IPS DF 4.7 (cell line): ENCODE measurements around the gene NREP.

Experiments used
- DNase-seq: peaks from one replicate; pipeline ENCODE4 v3.0.0-alpha.2; 2013; ENCODE audit warnings: low spot score; ENCODE audit errors: extremely low read depth

Gene NREP

GRCh38 chr5:111756581-111757354 lies at the start of gene NREP:
TSS of gene NREP (minus strand) at chr5:111757194. CDS start at chr5:111755772, 1,422 bp downstream.
- no peak for DNase-seq

- no peak for DNase-seq
These were observed 49.8 kb upstream of the NREP start for GRCh38 chr5:111806753-111807152.

DNA sequence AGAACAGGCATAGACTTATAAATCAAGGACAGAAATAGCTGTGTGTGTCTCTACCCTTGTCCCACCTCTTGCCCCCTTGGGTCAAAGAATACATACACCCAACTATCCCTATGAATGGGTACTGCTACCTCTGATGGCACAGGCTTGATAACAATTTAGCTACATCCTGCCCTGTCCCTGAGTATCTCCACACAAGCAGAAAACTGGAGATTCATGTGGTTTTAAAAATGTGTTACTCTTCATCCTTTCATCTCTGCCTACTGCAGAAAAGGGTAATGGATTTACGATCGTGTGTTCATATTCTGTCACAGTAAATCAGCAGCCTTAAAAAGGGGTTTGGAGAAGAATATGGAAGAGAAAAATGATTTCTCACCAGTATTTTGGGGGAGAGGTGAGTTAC lies 49.2 kb upstream of the NREP start:
- no peak for DNase-seq

DNA sequence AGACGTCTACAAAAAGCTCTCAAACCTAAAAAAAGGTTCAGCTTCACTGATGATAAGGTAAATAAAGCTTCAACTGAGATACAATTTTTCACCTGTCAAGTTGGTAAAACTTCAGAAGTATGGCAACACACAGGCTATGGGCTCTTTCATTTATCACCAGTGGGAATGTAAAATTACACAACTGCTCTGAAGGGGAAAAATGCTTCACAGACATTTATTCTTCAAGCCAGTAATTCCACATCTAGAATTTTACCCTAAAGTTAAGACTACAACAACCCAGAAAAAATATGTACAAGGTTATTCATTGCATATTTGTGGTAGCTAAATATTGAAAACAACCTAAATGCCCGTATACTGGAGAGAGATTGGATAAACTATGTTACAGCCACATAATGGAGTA lies 48.1 kb upstream of the NREP start:
- DNase-seq, result no peak

DNA sequence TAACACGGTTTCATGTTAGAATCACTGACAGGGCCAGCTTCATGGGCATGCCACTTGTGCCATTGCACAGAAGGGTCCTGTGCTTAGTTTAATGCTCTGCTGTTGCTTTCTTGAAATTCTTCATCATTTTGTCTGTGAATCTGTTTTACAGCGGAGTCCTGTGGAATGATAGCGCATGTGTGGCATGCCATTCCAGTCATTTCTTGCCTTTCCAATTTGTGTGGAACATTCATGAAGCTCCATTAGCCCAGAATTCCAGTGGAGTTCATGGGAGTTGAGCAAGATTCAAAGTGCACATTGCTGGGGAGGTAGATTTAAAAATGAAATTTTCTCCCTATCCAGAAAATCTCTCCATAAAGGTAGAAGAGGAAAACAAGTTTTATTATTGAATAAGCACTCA lies 43.4 kb upstream of the NREP start:
- no peak for DNase-seq

DNA sequence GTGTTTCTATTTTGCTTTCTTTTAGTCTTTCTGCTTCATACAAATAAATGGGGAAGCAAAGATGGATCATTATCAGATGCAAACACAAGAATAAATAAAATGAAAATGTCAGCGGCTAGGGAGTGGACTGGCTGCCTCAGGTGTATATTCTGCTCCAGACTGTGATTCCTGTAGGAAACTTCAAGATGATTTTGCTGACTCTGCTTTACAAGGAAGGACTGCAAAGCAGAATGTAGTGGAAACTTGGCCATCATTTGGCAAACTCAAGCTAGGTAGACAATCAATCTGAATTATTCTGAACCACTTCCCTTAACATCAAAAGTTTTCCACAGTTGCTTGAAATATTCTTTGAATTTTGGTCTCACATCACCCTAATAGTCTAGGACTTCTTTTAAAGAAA lies 38.1 kb upstream of the NREP start:
- no peak for DNase-seq

- no peak for DNase-seq
These were observed 35.6 kb upstream of the NREP start for GRCh38 chr5:111792471-111793058.

DNA sequence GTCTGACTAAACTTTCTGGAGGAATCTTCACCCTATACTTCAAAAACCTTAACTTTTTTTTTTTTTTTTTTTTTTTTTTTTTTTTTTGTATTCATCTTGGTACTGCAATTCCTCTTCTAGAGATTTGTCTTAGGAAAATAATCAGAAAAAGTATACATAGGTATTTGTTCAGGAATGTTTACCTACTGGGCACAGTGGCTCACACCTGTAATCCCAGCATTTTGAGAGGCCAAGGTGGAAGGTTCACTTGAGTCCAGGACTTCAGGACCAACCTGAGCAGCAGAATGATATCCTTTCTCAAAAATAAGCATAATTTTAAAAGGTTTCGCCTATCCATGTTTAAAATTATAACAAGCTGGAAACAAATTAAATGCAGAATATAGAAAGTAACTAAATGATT lies 33.3 kb upstream of the NREP start:
- no peak for DNase-seq

- DNase-seq, result no peak
These were observed 30.0 kb upstream of the NREP start for GRCh38 chr5:111787006-111787405.

DNA sequence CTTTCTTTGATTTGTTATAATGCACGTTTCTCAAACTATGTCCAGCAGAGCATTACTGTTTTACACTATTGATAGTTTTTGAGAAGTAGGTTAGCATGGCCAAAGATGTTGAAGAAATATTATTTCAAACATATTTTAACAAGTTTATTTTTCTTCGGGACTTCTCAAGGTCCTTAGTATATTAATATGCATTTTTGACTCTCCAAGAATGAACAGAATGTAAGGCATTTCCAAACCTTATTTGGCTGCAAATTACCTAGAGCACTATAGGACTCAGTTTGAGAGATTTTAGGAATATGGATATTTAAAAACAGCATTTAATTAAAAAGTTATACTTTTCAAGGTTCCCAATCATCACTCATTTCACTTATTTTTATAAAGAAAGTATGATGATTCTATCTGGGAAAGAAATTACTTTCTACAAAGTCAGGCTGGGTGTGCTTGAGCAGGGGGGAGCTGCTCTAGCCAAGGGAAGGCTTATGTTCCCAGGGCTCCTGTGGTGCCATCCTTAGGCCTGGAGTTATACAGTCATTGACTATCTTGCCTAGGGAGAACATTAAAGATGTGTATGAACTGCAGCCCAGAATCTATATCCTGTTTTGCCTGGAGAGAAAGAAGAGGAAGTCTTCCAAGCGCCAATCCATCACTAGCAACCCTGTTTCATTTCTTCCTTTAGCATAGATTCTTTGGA lies 27.6 kb upstream of the NREP start:
- no peak for DNase-seq

GRCh38 chr5:111783537-111783936 lies 26.5 kb upstream of the NREP start:
- DNase-seq, result no peak

DNA sequence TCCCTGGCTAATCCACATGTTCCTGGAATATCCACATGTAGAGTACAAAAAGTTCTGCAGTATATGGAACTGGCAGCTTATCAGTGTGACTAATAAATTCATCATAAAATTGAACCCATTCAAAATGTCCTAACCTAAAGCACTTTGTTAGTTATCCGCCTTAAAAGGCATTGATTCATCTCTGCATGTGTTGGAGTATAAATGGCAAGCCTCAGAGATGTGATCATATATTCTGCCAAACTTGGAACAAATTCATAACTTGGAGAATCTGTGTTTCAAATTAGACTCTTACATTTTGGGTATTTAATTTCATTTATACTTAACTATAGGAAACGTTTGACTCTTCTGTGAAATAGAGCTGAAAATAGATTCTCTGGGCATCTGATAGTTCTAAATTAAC lies 25.2 kb upstream of the NREP start:
- no peak for DNase-seq

DNA sequence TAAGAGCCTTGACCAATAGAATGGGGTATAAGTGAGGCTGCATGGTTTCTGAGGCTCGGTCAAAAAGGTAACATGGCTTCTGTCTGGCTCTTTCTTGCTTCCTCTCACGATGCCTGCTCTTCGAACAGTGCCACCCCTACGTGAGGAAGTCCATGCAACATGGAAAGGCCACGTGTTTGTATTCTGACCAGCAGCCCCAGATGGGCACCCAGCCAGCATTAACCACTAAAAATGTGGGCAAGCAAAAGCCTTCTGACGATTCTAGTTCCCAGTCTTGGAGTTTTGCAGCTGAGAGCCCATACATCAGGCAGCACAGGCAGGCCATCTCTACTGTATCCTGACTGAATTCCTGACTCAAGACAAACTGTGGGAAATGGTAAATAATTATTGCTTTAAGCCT lies 24.2 kb upstream of the NREP start:
- no peak for DNase-seq

GRCh38 chr5:111779922-111780292 lies 22.9 kb upstream of the NREP start:
- DNase-seq, result no peak

- DNase-seq, result no peak
These were observed 22.4 kb upstream of the NREP start for GRCh38 chr5:111779260-111779921.

DNA sequence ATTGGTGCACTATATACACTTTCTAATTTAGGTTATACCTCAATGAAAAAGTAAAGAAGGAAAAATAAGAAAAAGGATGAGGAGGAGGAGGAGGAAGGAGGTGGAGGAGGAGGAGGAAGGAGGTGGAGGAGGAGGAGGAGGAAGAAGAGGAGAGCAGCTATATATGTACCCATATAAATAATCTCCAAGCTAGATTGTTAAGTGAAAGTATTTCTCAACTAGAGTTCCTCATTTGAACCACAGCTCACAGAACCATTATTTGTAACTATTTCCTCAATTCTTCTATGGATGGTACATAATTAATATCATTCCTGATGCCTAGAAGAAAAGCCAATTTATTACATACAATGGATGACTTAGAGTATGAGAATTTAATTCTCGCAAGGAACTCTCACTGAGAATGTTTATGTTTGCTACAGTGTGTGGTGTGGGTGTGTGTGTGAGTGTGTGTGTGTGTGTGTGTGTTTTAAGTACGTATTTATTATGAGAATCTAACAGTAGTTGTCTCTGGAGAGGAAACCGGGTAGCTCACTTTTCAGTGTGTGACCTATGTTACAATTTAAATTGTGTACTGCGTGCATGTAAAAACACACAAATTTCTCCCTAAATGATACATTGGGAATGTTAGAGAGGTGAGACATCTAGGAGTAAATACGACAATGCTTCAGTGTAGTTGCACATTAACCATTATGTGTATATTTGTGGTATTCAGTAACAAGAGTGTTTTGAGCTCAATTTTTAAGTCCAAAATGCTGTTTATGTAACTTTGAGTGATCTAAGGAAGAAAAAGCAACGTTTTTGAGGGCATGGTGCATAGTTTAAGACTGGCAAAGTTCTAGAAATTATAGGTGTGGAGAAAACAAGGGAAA lies 20.2 kb upstream of the NREP start:
- no peak for DNase-seq

DNA sequence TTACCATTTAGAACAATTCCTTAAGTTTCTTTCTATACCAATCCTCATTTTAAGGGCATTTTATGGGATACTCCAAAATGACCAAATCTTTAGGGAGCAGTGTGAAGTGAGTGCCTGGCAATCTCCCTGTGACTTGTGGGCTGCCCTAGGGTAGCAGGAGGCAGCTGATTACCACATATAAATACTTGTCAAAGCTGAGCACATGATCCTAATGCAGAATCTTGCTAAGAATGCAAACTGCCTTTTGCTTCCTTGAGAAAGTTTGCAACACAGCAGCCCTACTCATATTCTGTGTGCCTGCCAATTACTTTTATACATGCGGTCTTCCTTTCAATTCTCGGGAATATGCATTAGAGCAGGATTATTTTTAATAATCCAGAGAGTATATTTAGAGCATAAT lies 18.2 kb upstream of the NREP start:
- DNase-seq, result no peak

GRCh38 chr5:111774525-111774924 lies 17.5 kb upstream of the NREP start:
- no peak for DNase-seq

- DNase-seq, result no peak
These were observed 15.6 kb upstream of the NREP start for GRCh38 chr5:111772456-111773122.

GRCh38 chr5:111769541-111769940 lies 12.5 kb upstream of the NREP start:
- DNase-seq, result no peak
